H1 (cell line): ENCODE results near the gene BRSK2.

ENCODE experiments used
- ASH2L ChIP-seq: fragments of 200-600, 300-600 bp; sonication (generic); IDR thresholded peaks from one replicate; pipeline ENCODE4 v1.7.1; 2017; ENCODE audit warnings: low read length
- BRCA1 ChIP-seq: IDR thresholded peaks from 2 replicates; pipeline ENCODE4 v1.6.1; 2012; ENCODE audit warnings: low read depth, low read length, improper control_type of control experiment
- CREB1 ChIP-seq: IDR thresholded peaks from 2 replicates; pipeline ENCODE4 v1.6.1; 2012; ENCODE audit warnings: inconsistent platforms
- CTCF ChIP-seq, 3 experiments: IDR thresholded peaks; 1 replicate in 2 of 3; 2 replicates in 1 of 3; pipeline versions ENCODE4 v1.5.1 to v1.6.1; 2011; ENCODE audit warnings: low read length in 3 of 3, mild to moderate bottlenecking in 3 of 3, inconsistent platforms in 2 of 3, low read depth in 1 of 3, moderate library complexity in 1 of 3; ENCODE audit not compliant: insufficient read depth in 1 of 3; ENCODE audit errors: control extremely low read depth in 1 of 3
- EP300 ChIP-seq, 2 experiments: IDR thresholded peaks; 1 replicate in 1 of 2; 2 replicates in 1 of 2; pipeline ENCODE4 v1.6.1; 2011 to 2012; ENCODE audit warnings: low read depth in 2 of 2, low read length in 2 of 2, mild to moderate bottlenecking in 2 of 2, borderline replicate concordance in 1 of 2, inconsistent platforms in 1 of 2, moderate library complexity in 1 of 2
- EZH2 ChIP-seq: fragments of 200-600 bp; sonication (generic); IDR thresholded peaks from 2 replicates; pipeline ENCODE4 v1.7.1; 2012; ENCODE audit warnings: low read depth, mild to moderate bottlenecking, moderate library complexity, low read length, inconsistent platforms; ENCODE audit not compliant: severe bottlenecking
- POLR2A ChIP-seq, 2 experiments: IDR thresholded peaks; 1 replicate in 1 of 2; 2 replicates in 1 of 2; pipeline ENCODE4 v1.6.1; 2011; ENCODE audit warnings: low read depth in 2 of 2, low read length in 2 of 2, mild to moderate bottlenecking in 2 of 2; ENCODE audit errors: control extremely low read depth in 1 of 2
- POLR2AphosphoS5 ChIP-seq: IDR thresholded peaks from 2 replicates; pipeline ENCODE4 v1.6.1; 2011; ENCODE audit warnings: low read depth, low read length
- SIN3A ChIP-seq, 2 experiments: IDR thresholded peaks in 1 of 2; conservative IDR thresholded peaks in 1 of 2; 2 replicates each; pipeline ENCODE4 v1.6.1; 2011 to 2012; ENCODE audit warnings: low read length in 2 of 2, improper control_type of control experiment in 1 of 2, low read depth in 1 of 2, mild to moderate bottlenecking in 1 of 2
- SUZ12 ChIP-seq: fragments of 200-600 bp; sonication (generic); IDR thresholded peaks from 2 replicates; pipeline ENCODE4 v1.6.1; 2012; ENCODE audit warnings: mild to moderate bottlenecking, inconsistent platforms, low read length, moderate library complexity, mixed read lengths
- TAF1 ChIP-seq: IDR thresholded peaks from 2 replicates; pipeline ENCODE4 v1.6.1; 2011; ENCODE audit warnings: mild to moderate bottlenecking, low read depth, low read length
- ZNF274 ChIP-seq: IDR thresholded peaks from 2 replicates; pipeline ENCODE4 v1.7.0; 2012; ENCODE audit warnings: low read length, borderline replicate concordance; ENCODE audit errors: extremely low read depth

GRCh38 chr11:1446623-1447022 is 56.9 kb downstream of the BRSK2 start:
- TF ChIP-seq POLR2AphosphoS5 (no peak), CREB1 (no peak), EP300 (IDR thresholded peaks at IDR 0.05; ENCODE audit: borderline replicate concordance in 1 of 2, low read depth in 2 of 2, low read length in 2 of 2) (no peak), CTCF (IDR thresholded peaks at IDR 0.05; ENCODE audit: control extremely low read depth in 1 of 3, insufficient read depth in 1 of 3, low read depth in 1 of 3, low read length in 3 of 3) (no peak), SIN3A (conservative IDR thresholded peaks at IDR 0.05 in 1 of 2, IDR thresholded peaks at IDR 0.05 in 1 of 2; ENCODE audit: low read depth in 1 of 2, low read length in 2 of 2) (no peak), TAF1 (no peak), EZH2 (no peak), ASH2L (no peak), BRCA1 (no peak), SUZ12 (no peak), ZNF274 (no peak), POLR2A (IDR thresholded peaks at IDR 0.05; ENCODE audit: control extremely low read depth in 1 of 2, low read depth in 2 of 2, low read length in 2 of 2) (no peak)
